Measurements from ENCODE around the gene LSP1.

DNA sequence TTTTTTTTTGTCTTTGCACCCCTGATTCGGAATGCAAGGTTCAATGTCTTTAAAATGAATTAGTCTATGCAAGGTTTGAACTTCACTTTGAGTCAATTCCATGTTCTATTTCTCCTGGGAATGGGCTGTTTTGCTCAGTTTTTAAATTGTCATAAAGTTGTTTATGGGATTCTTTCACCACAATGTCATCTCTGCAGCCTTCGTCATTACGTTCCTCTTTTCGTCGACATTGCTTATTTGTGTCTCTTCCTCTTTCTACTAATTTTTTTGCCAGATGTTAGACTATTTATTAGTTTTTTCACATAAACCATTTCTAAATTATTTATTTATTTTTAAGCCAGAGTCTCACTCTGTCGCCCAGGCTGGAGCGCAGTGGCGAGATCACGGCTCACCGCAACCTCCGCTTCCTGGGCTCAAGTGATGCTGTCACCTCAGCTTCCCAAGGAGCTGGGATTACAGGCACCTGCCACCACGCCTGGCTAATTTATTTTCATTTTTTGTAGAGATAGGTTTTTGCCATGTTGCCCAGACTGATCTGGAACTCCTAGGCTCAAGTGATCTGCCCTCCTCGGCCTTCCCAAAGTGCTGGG is 59.5 kb downstream of the LSP1 start:
- no peak for TF ChIP-seq REST (IDR thresholded peaks at IDR 0.05; ENCODE audit: insufficient read depth in 1 of 2, low read depth in 2 of 2, low read length in 1 of 2)
- no peak for TF ChIP-seq CTCF (IDR thresholded peaks at IDR 0.05)

All from Panc1 (cell line).